Astrocyte of the spinal cord (primary cell): ENCODE measurements around the gene TNFRSF13B.
"Not testable (repeated sequence)": the region's sequence is repeated elsewhere in the genome, so short reads cannot be mapped to it uniquely, and the experiment has no call there.

Experiments used
- DNase-seq: peaks from one replicate; pipeline ENCODE4 v3.0.0; 2011; ENCODE audit warnings: low read depth, low spot score
- H3K4me3 ChIP-seq: 2 replicates; pipeline ENCODE4 v1.5.1; 2011; ENCODE audit warnings: low read depth, mild to moderate bottlenecking, low read length, moderate library complexity
- in situ Hi-C: cut with HindIII; loops from 2 replicates; pipeline ENCODE4 v1.10.0; 2017; ENCODE audit warnings: low sequenced_read_pairs
- TF ChIP-seq, protein P1 (sequence below): IDR thresholded peaks from 2 replicates; pipeline ENCODE4 v1.5.1; 2012; ENCODE audit warnings: low read depth, mild to moderate bottlenecking, low read length, inconsistent platforms

Gene TNFRSF13B

GRCh38 chr17:16905593-16906191 lies 66.2 kb downstream of the TNFRSF13B start:
- TF ChIP-seq, protein P1, sequence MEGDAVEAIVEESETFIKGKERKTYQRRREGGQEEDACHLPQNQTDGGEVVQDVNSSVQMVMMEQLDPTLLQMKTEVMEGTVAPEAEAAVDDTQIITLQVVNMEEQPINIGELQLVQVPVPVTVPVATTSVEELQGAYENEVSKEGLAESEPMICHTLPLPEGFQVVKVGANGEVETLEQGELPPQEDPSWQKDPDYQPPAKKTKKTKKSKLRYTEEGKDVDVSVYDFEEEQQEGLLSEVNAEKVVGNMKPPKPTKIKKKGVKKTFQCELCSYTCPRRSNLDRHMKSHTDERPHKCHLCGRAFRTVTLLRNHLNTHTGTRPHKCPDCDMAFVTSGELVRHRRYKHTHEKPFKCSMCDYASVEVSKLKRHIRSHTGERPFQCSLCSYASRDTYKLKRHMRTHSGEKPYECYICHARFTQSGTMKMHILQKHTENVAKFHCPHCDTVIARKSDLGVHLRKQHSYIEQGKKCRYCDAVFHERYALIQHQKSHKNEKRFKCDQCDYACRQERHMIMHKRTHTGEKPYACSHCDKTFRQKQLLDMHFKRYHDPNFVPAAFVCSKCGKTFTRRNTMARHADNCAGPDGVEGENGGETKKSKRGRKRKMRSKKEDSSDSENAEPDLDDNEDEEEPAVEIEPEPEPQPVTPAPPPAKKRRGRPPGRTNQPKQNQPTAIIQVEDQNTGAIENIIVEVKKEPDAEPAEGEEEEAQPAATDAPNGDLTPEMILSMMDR = no peak
- in situ Hi-C loops = no loop called here
- DNase-seq = peak; percentile 89
- no peak overlapping the region for H3K4me3 ChIP-seq

DNA sequence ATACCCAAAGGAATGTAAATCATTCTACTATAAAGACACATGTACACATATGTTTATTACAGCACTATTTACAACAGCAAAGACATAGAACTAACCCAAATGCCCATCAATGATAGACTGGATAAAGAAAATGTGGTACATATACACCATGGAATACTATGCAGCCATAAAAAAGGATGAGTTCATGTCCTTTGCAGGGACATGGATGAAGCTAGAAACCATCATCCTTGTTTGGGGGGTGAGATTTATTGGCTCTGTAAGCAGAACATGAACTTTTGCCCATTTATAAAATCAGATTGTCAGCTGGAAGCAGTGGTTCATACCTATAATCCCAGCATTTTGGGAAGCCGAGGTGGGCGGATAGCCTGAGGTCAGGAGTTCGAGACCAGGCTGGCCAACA lies 68.8 kb downstream of the TNFRSF13B start:
- in situ Hi-C loops, DNase-seq, H3K4me3 ChIP-seq: not testable (repeated sequence)

DNA sequence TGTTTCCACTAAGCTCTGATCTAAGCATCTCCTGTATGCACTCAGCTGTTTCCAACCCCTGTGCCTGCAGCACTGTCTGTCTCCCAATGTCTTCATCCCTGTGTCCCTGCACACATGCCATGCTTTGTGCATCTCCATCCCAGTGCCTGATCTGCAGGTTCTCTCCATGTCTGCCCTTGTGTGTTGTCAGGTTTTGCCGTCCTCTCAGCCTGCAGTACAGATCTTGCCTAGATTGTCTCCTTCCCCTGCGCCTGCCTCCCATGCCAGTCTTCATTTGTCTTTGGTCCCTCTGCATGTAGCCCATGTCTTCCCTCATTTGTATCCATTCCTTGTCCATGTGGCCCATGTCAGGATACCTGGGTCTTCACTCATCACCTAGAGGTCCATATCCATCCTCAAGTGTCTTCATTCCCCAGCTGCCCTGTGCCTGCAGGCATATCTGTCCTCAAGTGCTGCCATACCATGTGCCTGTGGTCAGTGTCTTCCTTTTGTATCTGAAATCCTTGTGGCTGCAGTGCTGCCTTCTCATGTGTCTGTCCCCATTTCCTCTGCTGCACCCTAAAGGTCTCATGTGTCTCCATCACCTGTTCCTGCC lies 71.5 kb downstream of the TNFRSF13B start:
- DNase-seq = no peak
- in situ Hi-C loops = no loop called here
- no peak overlapping the region for H3K4me3 ChIP-seq
- TF ChIP-seq, protein P1 = no peak

DNA sequence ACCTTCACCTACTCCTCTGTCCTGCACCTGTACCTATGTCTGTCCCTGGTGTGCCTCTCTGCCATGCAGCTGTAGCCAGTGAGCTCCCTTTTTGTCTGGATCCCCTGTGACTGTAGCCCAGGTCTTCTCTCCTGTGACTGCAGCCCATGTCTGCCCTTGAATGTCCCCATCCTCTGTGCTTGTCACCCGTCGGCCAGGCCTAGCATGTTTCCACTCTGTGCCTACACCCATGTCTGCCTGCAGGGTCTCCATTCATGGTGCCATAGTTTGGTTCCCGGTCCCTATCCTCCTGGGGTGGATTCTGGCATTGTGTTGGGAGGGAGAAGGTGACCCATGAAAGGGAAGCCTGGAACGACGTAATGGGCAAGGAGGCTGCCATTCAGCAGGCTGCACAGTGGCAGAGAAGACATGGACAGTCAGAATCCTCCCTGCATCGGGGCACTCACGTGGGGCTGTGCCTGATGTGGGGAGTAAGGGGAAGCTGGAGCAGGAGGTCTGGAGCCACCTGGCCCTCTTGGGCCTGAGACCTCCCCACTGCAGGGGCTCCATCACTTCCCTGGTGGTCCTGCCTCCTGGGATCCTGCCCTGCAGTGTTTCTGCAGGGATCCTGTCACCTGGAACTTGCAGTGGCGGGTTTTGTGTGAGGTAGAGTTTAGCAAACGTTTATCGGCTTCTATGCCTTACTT lies 74.6 kb downstream of the TNFRSF13B start:
- H3K4me3 ChIP-seq, in situ Hi-C loops, DNase-seq: not testable (repeated sequence)

GRCh38 chr17:16896235-16896634 lies 75.7 kb downstream of the TNFRSF13B start:
- DNase-seq, H3K4me3 ChIP-seq, in situ Hi-C loops: not testable (repeated sequence)

DNA sequence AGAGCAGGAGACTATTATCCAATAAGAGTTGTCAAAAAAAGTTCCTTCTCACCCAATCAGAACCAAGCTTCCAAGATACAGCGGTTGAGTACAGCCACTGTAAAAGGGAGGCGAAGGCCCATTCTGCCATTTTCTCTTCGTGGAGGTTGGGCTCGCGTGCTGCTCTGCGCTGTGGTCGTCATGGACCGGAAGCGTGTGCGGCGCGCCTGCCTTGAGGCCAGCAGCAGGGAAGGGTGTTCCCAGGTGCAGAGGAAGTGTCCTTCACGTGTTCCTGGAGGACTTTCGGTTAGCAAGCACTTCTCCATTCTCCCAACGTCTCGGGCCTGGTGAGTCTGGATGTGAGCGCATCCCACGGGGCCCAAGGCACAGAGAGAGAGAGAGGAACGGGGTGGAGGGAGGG lies 78.4 kb downstream of the TNFRSF13B start:
- DNase-seq, in situ Hi-C loops, H3K4me3 ChIP-seq: not testable (repeated sequence)

GRCh38 chr17:16892876-16893454 lies 79.0 kb downstream of the TNFRSF13B start:
- in situ Hi-C loops, DNase-seq, H3K4me3 ChIP-seq: not testable (repeated sequence)

DNA sequence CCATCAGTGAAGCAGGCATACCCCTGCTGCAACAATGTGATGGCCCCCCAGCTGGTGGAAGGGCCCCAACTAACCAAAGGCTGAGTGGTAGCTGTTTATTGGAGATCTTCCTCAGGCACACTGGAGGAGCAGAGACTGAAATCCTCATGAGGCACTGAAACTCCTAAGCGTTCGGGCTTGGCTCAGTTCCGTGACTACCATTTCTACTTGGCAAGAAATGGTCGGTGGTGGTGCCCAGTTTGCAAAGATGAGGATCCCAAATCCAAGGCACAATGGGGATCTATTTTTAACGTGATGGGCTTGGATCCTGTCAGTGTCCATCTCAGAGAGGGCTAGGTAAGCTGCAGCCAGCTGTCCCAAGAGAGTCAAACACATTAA lies 82.8 kb downstream of the TNFRSF13B start:
- DNase-seq = no peak
- TF ChIP-seq, protein P1 = no peak
- no peak overlapping the region for H3K4me3 ChIP-seq
- in situ Hi-C loops = no loop called here
